PC-3 (cell line): Measurements from ENCODE around the gene GNL2. TPM values are rescaled to one million over a fixed set of nuclear protein-coding genes. Genes with fewer than 3 reads are reported as not detected.

ENCODE experiments used
- ATAC-seq: fragments of 200-7000 bp; cut with Tn5 transposase; 2 replicates; pipeline ENCODE4 v1.9.1; 2020; ENCODE audit warnings: mild to moderate bottlenecking, moderate library complexity
- BruUV-seq: library from RNA; stranded (reverse); fragments of 400-500 nt; replicated peaks from 2 replicates; lab custom pipeline; 2021; lab: Mats Ljungman, UMichigan
- CTCF ChIA-PET: fragments of 300-600 bp; sonication (Branson Sonifier 250); formaldehyde crosslinking; loops from one replicate; lab custom pipeline; 2022; ENCODE audit warnings: antibody characterized with exemption; lab: Charles Lee
- POLR2A ChIA-PET: fragments of 300-600 bp; sonication (Branson Sonifier 250); formaldehyde crosslinking; loops from one replicate; lab custom pipeline; 2022; ENCODE audit warnings: antibody characterized with exemption; ENCODE audit not compliant: unreplicated experiment; lab: Charles Lee
- DNase-seq: peaks from one replicate; pipeline ENCODE4 v3.0.0-alpha.2; 2015
- H2AFZ ChIP-seq: fragments of 300-600 bp; sonication (generic); 2 replicates; pipeline ENCODE4 v1.6.0; 2016; ENCODE audit warnings: antibody characterized with exemption, low read length
- H3F3A ChIP-seq: fragments of 300-600 bp; sonication (generic); one replicate; pipeline ENCODE4 v1.6.0; 2017; ENCODE audit warnings: antibody characterized with exemption, low read length, control low read depth, mild to moderate bottlenecking; ENCODE audit not compliant: unreplicated experiment
- H3K27ac ChIP-seq: fragments of 300-600 bp; sonication (generic); 2 replicates; pipeline ENCODE4 v1.5.1; 2016; ENCODE audit warnings: mild to moderate bottlenecking, low read length
- H3K27me3 ChIP-seq: fragments of 300-600 bp; sonication (generic); 2 replicates; pipeline ENCODE4 v1.6.1; 2016; ENCODE audit warnings: low read length, mixed read lengths
- H3K36me3 ChIP-seq: fragments of 300-600 bp; sonication (generic); 2 replicates; pipeline ENCODE4 v1.6.1; 2016; ENCODE audit warnings: low read depth, mixed run types, low read length, mixed read lengths
- H3K4me1 ChIP-seq: fragments of 300-600 bp; sonication (generic); 2 replicates; pipeline ENCODE4 v1.5.1; 2016; ENCODE audit warnings: low read length; ENCODE audit not compliant: insufficient read depth
- H3K4me2 ChIP-seq: fragments of 300-600 bp; sonication (generic); 2 replicates; pipeline ENCODE4 v1.6.0; 2016; ENCODE audit warnings: low read length
- H3K4me3 ChIP-seq: fragments of 300-600 bp; sonication (generic); 2 replicates; pipeline ENCODE4 v1.5.1; 2016; ENCODE audit warnings: mild to moderate bottlenecking, low read length, mixed read lengths
- H3K79me2 ChIP-seq: fragments of 300-600 bp; sonication (generic); 2 replicates; pipeline ENCODE4 v1.6.1; 2017; ENCODE audit warnings: low read length, mixed read lengths
- H3K9ac ChIP-seq: fragments of 300-600 bp; sonication (generic); 2 replicates; pipeline ENCODE4 v1.6.0; 2016; ENCODE audit warnings: mild to moderate bottlenecking, low read length
- H3K9me2 ChIP-seq: fragments of 300-600 bp; sonication (generic); replicated peaks from 2 replicates; pipeline ENCODE4 v1.6.1; 2016; ENCODE audit warnings: mixed run types, low read length, mixed read lengths
- H3K9me3 ChIP-seq: fragments of 300-600 bp; sonication (generic); 2 replicates; pipeline ENCODE4 v1.6.1; 2016; ENCODE audit warnings: low read length, mixed read lengths
- H4K20me1 ChIP-seq: fragments of 300-600 bp; sonication (generic); 2 replicates; pipeline ENCODE4 v1.6.1; 2016; ENCODE audit warnings: low read length, mixed read lengths
- EZH2 ChIP-seq: fragments of 300-600 bp; sonication (generic); IDR thresholded peaks from one replicate; pipeline ENCODE4 v1.6.1; 2017; ENCODE audit warnings: antibody characterized with exemption, mild to moderate bottlenecking, low read length; ENCODE audit not compliant: unreplicated experiment
- EZH2phosphoT487 ChIP-seq: fragments of 300-600 bp; sonication (generic); IDR thresholded peaks from 2 replicates; pipeline ENCODE4 v1.6.1; 2018; ENCODE audit warnings: mild to moderate bottlenecking, antibody characterized with exemption, low read length, borderline replicate concordance
- intact Hi-C: fragments of 100-400 bp; cut with micrococcal nuclease; formaldehyde crosslinking; loops from 2 replicates; pipeline ENCODE4 v1.9.0; 2023
- total RNA-seq: library from RNA; depleted of rRNA; stranded (reverse); fragments of >200 nt; gene quantifications from 2 replicates; pipeline ENCODE4 v1.2.3, GENCODE V29; 2014
- TF ChIP-seq, protein P1 (sequence below): fragments of 300-600 bp; sonication (generic); conservative IDR thresholded peaks from 2 replicates; pipeline ENCODE4 v1.5.1; 2017; ENCODE audit warnings: antibody characterized with exemption, low read depth, mild to moderate bottlenecking, low read length

The GNL2 gene
- total RNA-seq, 1 experiment from 2014 or later = 93.4 TPM

GRCh38 chr1:37574834-37575480 lies 20.8 kb downstream of the GNL2 start:
- H3K9me3 ChIP-seq = no peaks in the 10 kb centered on the region
- no peak overlapping the region for H2AFZ ChIP-seq
- TF ChIP-seq, protein P1, sequence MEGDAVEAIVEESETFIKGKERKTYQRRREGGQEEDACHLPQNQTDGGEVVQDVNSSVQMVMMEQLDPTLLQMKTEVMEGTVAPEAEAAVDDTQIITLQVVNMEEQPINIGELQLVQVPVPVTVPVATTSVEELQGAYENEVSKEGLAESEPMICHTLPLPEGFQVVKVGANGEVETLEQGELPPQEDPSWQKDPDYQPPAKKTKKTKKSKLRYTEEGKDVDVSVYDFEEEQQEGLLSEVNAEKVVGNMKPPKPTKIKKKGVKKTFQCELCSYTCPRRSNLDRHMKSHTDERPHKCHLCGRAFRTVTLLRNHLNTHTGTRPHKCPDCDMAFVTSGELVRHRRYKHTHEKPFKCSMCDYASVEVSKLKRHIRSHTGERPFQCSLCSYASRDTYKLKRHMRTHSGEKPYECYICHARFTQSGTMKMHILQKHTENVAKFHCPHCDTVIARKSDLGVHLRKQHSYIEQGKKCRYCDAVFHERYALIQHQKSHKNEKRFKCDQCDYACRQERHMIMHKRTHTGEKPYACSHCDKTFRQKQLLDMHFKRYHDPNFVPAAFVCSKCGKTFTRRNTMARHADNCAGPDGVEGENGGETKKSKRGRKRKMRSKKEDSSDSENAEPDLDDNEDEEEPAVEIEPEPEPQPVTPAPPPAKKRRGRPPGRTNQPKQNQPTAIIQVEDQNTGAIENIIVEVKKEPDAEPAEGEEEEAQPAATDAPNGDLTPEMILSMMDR = no peak
- TF ChIP-seq EZH2 (no peak), EZH2phosphoT487 (no peak)
- H3K9me2 ChIP-seq = no peaks in the 10 kb centered on the region
- peaks cover 70% of the 10 kb centered on the region for H3K36me3 ChIP-seq
- peak overlapping the region; percentile 31 for H3K9ac ChIP-seq
- H3K4me3 ChIP-seq = no peak overlapping the region
- ChIA-PET CTCF (no interaction called here), POLR2A (no interaction called here)
- H4K20me1 ChIP-seq = no peaks in the 10 kb centered on the region
- TSS peak; percentile 51 for BruUV-seq
- peak overlapping the region; percentile 82 for H3K27ac ChIP-seq
- H3K4me2 ChIP-seq = peak overlapping the region; percentile 72
- H3K79me2 ChIP-seq = 0 out of 2 replicates have a peak, but pooled peaks cover 10% of the 10 kb centered on the region
- ATAC-seq (peak; percentile 79), DNase-seq (peak; percentile 90)
- H3K4me1 ChIP-seq = peaks cover 33% of the 10 kb centered on the region
- intact Hi-C loops = loop anchor here (5.0 kb wide), 1 partner anchor 117 kb away; the partner anchor contains the start of gene CDCA8
- no peaks in the 10 kb centered on the region for H3K27me3 ChIP-seq
- H3F3A ChIP-seq = peaks cover 19% of the 10 kb centered on the region

- intact Hi-C loops = no loop called here
- no TSS peak for BruUV-seq
- ATAC-seq (no peak), DNase-seq (no peak)
- Histone ChIP-seq H4K20me1 (no peaks in the 10 kb centered on the region), H3K4me1 (peaks cover 16% of the 10 kb centered on the region), H3K4me3 (no peak overlapping the region), H3K9me2 (no peaks in the 10 kb centered on the region), H2AFZ (no peak overlapping the region), H3F3A (peaks cover 6% of the 10 kb centered on the region), H3K4me2 (no peak overlapping the region), H3K9me3 (no peaks in the 10 kb centered on the region), H3K79me2 (no peaks in the 10 kb centered on the region), H3K9ac (no peak overlapping the region), H3K36me3 (peaks cover 87% of the 10 kb centered on the region), H3K27me3 (no peaks in the 10 kb centered on the region), H3K27ac (no peak overlapping the region)
- POLR2A ChIA-PET = no interaction called here
- TF ChIP-seq, protein P1 = no peak
- TF ChIP-seq EZH2 (no peak), EZH2phosphoT487 (no peak)
- CTCF ChIA-PET = no interaction called here
Observed at GRCh38 chr1:37570528-37571334, 25.0 kb downstream of the GNL2 start.

GRCh38 chr1:37567023-37567422 lies 28.7 kb downstream of the GNL2 start:
- Histone ChIP-seq H3K79me2 (no peaks in the 10 kb centered on the region), H3K9me3 (no peaks in the 10 kb centered on the region), H3K4me2 (no peak overlapping the region), H3K4me1 (no peaks in the 10 kb centered on the region), H3K27ac (no peak overlapping the region), H3K9me2 (no peaks in the 10 kb centered on the region), H3K4me3 (no peak overlapping the region), H2AFZ (no peak overlapping the region), H3K36me3 (peaks cover 69% of the 10 kb centered on the region), H4K20me1 (no peaks in the 10 kb centered on the region), H3K9ac (no peak overlapping the region), H3K27me3 (no peaks in the 10 kb centered on the region), H3F3A (no peaks in the 10 kb centered on the region)
- CTCF ChIA-PET = no interaction called here
- BruUV-seq = no TSS peak
- POLR2A ChIA-PET = no interaction called here
- intact Hi-C loops = no loop called here
- no peak for ATAC-seq
- DNase-seq = no peak
- TF ChIP-seq EZH2phosphoT487 = no peak
- no peak for TF ChIP-seq EZH2
